Measurements from ENCODE around the gene COA1. TPM values are rescaled to one million over a fixed set of nuclear protein-coding genes. Genes with fewer than 3 reads are reported as not detected.
A peak's percentile ranks its signal among the peaks of the same experiment; 100 is the strongest.

COA1 gene
- polyA plus RNA-seq, 1 of the 3 experiments (the other 2 are of a cell fraction), result 42.8 TPM

- DNase-seq, result no peak
Measured at GRCh38 chr7:43692582-43693373, 36.5 kb downstream of the COA1 start.

More at GRCh38 chr7:43692582-43693373, 36.5 kb downstream of the COA1 start:
- Histone ChIP-seq H4K20me1 (ENCODE audit: insufficient read depth) (no peaks in the 10 kb centered on the region), H3K9ac (peak overlapping the region; percentile 42; the same call in 1 of the 2 replicates), H3K27me3 (ENCODE audit: insufficient read depth) (no peaks in the 10 kb centered on the region), H3K4me3 (ENCODE audit: low read depth in 2 of 2, low read length in 1 of 2) (peak overlapping the region; percentile 1 to 24; a peak in 3 of 4 replicates), H3K9me2 (no peaks in the 10 kb centered on the region), H3K4me1 (ENCODE audit: control insufficient read depth in 1 of 2, insufficient read depth in 2 of 2, low read depth in 1 of 2, low read length in 1 of 2) (peaks cover 0 to 33% of the 10 kb centered on the region in 2 experiments), H3K27ac (ENCODE audit: low read depth in 2 of 2, low read length in 1 of 2) (peak overlapping the region in 1 of 2 experiments; percentile 96; a peak in 2 of 4 replicates), H2AFZ (ENCODE audit: low read depth) (no peak overlapping the region), H3K9me3 (no peaks in the 10 kb centered on the region), H3K4me2 (peak overlapping the region; percentile 39), H3K79me2 (ENCODE audit: insufficient read depth) (peaks cover 88% of the 10 kb centered on the region), H3F3A (replicated peaks; ENCODE audit: insufficient read depth) (peaks cover 22% of the 10 kb centered on the region), H3K36me3 (replicated peaks in 1 of 2; ENCODE audit: control insufficient read depth in 1 of 2, insufficient read depth in 2 of 2, low read length in 1 of 2) (peaks cover 0 to 2% of the 10 kb centered on the region in 2 experiments)
- POLR2A ChIA-PET, result no interaction called here
- WGBS (ENCODE audit: low lambda C conversion rate), result 41% methylated on average over 2 of the region's 2 CpGs
- no peak for TF ChIP-seq TAF1 (IDR thresholded peaks at IDR 0.05; ENCODE audit: borderline replicate concordance, low read depth, low read length)
- TF ChIP-seq FOXJ3 (CRISPR knock-in tag; IDR thresholded peaks at IDR 0.05), result no peak
- TF ChIP-seq FOSL2 (IDR thresholded peaks at IDR 0.05; ENCODE audit: borderline replicate concordance, low read depth), result no peak
- TF ChIP-seq, protein P1, sequence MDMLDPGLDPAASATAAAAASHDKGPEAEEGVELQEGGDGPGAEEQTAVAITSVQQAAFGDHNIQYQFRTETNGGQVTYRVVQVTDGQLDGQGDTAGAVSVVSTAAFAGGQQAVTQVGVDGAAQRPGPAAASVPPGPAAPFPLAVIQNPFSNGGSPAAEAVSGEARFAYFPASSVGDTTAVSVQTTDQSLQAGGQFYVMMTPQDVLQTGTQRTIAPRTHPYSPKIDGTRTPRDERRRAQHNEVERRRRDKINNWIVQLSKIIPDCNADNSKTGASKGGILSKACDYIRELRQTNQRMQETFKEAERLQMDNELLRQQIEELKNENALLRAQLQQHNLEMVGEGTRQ (IDR thresholded peaks at IDR 0.05; ENCODE audit: borderline replicate concordance, low read depth, low read length), result no peak
- TF ChIP-seq CTCF (IDR thresholded peaks at IDR 0.05), result no peak
- TF ChIP-seq GATA2 (CRISPR knock-in tag; IDR thresholded peaks at IDR 0.05), result no peak
- TF ChIP-seq GABPA (IDR thresholded peaks at IDR 0.05; ENCODE audit: low read depth), result no peak
- no peak for TF ChIP-seq MXI1 (IDR thresholded peaks at IDR 0.05; ENCODE audit: low read depth, low read length)
- TF ChIP-seq RFX5 (IDR thresholded peaks at IDR 0.05; ENCODE audit: low read length), result no peak
- TF ChIP-seq YY1 (IDR thresholded peaks at IDR 0.05; ENCODE audit: low read depth), result no peak
- no peak for TF ChIP-seq IRF3 (IDR thresholded peaks at IDR 0.05; ENCODE audit: low read depth, low read length)
- no peak for TF ChIP-seq TCF12 (IDR thresholded peaks at IDR 0.05)
- TF ChIP-seq EP300 (IDR thresholded peaks at IDR 0.05; ENCODE audit: borderline replicate concordance in 1 of 2, low read depth in 1 of 2, low read length in 1 of 2), result no peak
- TF ChIP-seq CHD2 (IDR thresholded peaks at IDR 0.05; ENCODE audit: low read length, partially characterized antibody), result no peak
- TF ChIP-seq NRF1 (IDR thresholded peaks at IDR 0.05; ENCODE audit: low read depth, low read length), result no peak
- TF ChIP-seq NFIC (IDR thresholded peaks at IDR 0.05; ENCODE audit: borderline replicate concordance), result no peak
- CTCF ChIA-PET, result interaction anchor here (0.8 to 4.1 kb wide), 5 partner anchors 28 to 752 kb away, joined by 3 to 48 read pairs (median 5); partner anchors contain the start of genes COA1 and STK17A
